ENCODE data around the gene TGDS. TPM values are rescaled to one million over a fixed set of nuclear protein-coding genes. Genes with fewer than 3 reads are reported as not detected.

TGDS gene
- total RNA-seq, 6 experiments from 2014 or later, result 7.8 to 9.3 (median 8.9) TPM

- no peaks in the 10 kb centered on the region for H3K4me1 Mint-ChIP-seq (ENCODE audit: low read depth)
- H3K36me3 Mint-ChIP-seq (ENCODE audit: low read depth), result peaks cover 24% of the 10 kb centered on the region
- H3K27ac Mint-ChIP-seq, result no peak overlapping the region
- TF ChIP-seq CTCF (IDR thresholded peaks at IDR 0.05), result no peak
- no peaks in the 10 kb centered on the region for H3K9me3 Mint-ChIP-seq
- no peak overlapping the region for H3K4me3 Mint-ChIP-seq
- no peak for DNase-seq
- H3K27me3 Mint-ChIP-seq (ENCODE audit: insufficient read depth), result no peaks in the 10 kb centered on the region
Measured at GRCh38 chr13:94568443-94568842, 27.5 kb downstream of the TGDS start.

- H3K9me3 Mint-ChIP-seq, result no peaks in the 10 kb centered on the region
- no peak overlapping the region for H3K27ac Mint-ChIP-seq
- H3K4me1 Mint-ChIP-seq (ENCODE audit: low read depth), result no peaks in the 10 kb centered on the region
- DNase-seq, result no peak
- TF ChIP-seq CTCF (IDR thresholded peaks at IDR 0.05), result no peak
- H3K36me3 Mint-ChIP-seq (ENCODE audit: low read depth), result peaks cover 17% of the 10 kb centered on the region
- no peak overlapping the region for H3K4me3 Mint-ChIP-seq
- H3K27me3 Mint-ChIP-seq (ENCODE audit: insufficient read depth), result no peaks in the 10 kb centered on the region; the same call in 1 of the 2 replicates
Measured at GRCh38 chr13:94567581-94567980, 28.4 kb downstream of the TGDS start.

- Mint-ChIP-seq H3K4me1 (ENCODE audit: low read depth) (no peaks in the 10 kb centered on the region), H3K36me3 (ENCODE audit: low read depth) (no peaks in the 10 kb centered on the region), H3K27me3 (ENCODE audit: insufficient read depth) (no peaks in the 10 kb centered on the region; the same call in none of the 2 replicates), H3K9me3 (no peaks in the 10 kb centered on the region), H3K27ac (no peak overlapping the region), H3K4me3 (no peak overlapping the region)
- no peak for DNase-seq
- no peak for TF ChIP-seq CTCF (IDR thresholded peaks at IDR 0.05)
Measured at GRCh38 chr13:94561126-94561525, 34.8 kb downstream of the TGDS start.

- Mint-ChIP-seq H3K27ac (no peak overlapping the region), H3K4me1 (ENCODE audit: low read depth) (no peaks in the 10 kb centered on the region)
- no peak for TF ChIP-seq CTCF (IDR thresholded peaks at IDR 0.05)
Measured at GRCh38 chr13:94560116-94560515, 35.8 kb downstream of the TGDS start.

GRCh38 chr13:94559222-94559795, 36.6 kb downstream of the TGDS start:
- no peaks in the 10 kb centered on the region; the same call in none of the 2 replicates for H3K27me3 Mint-ChIP-seq (ENCODE audit: insufficient read depth)
- H3K9me3 Mint-ChIP-seq, result no peaks in the 10 kb centered on the region
- H3K27ac Mint-ChIP-seq, result no peak overlapping the region
- no peaks in the 10 kb centered on the region for H3K36me3 Mint-ChIP-seq (ENCODE audit: low read depth)
- DNase-seq, result no peak
- H3K4me1 Mint-ChIP-seq (ENCODE audit: low read depth), result no peaks in the 10 kb centered on the region
- no peak for TF ChIP-seq CTCF (IDR thresholded peaks at IDR 0.05)
- no peak overlapping the region for H3K4me3 Mint-ChIP-seq

More at GRCh38 chr13:94560116-94560515, 35.8 kb downstream of the TGDS start:
- Mint-ChIP-seq H3K4me3 (no peak overlapping the region), H3K9me3 (no peaks in the 10 kb centered on the region), H3K27me3 (ENCODE audit: insufficient read depth) (no peaks in the 10 kb centered on the region; the same call in none of the 2 replicates), H3K36me3 (ENCODE audit: low read depth) (no peaks in the 10 kb centered on the region)
- DNase-seq, result no peak
